ENCODE measurements around the gene MT1B. TPM values are rescaled to one million over a fixed set of nuclear protein-coding genes. Genes with fewer than 3 reads are reported as not detected.

The MT1B gene
- total and polyA plus RNA-seq, 2 of the 13 experiments (the other 11 are each of a cell fraction or from before 2014, with no cell fraction given), result 0.89 TPM; not detected in 1

DNA sequence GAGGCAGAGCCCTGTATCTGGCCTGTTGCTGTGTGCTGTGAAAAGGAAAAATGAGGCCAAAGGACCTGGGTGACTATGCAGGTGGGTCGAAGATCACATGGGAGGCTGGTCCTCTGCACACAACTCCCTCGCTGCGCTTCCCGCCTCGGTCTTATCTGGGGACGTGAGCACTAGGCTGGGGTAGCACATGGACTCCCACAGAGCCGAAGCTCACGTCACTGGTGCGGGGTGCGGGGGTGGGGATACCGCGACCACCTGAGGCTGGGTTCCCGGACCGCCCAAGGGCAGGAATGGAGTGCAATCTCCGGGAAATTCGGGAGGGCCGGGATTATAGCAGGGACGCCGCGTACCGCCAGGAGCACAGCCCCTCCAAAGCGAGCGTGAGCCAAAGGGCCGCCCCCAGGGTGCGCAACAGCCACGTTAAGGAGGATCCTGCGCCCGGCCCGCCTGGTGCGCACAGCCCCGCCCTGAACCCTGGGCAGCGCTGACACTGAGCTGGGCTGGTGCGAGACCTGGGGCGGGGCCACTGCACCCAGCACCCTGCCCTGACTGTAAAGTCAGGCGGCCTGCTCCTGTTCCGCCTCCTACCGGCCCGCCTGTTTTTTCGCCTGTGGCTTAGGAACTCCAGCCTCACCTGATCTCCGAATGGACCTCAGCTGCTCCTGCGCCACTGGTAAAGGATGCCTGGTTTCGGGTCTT, 8.5 kb upstream of the MT1B start (continued):
- TF ChIP-seq THYN1 (CRISPR knock-in tag; IDR thresholded peaks at IDR 0.05; ENCODE audit: borderline replicate concordance, low read depth) (no peak), BRCA1 (CRISPR knock-in tag; IDR thresholded peaks at IDR 0.05) (no peak), NR1H2 (CRISPR knock-in tag; IDR thresholded peaks at IDR 0.05; ENCODE audit: borderline replicate concordance, low read depth) (no peak), ZFP36L1 (CRISPR knock-in tag; IDR thresholded peaks at IDR 0.05) (no peak), POLR2AphosphoS5 (IDR thresholded peaks at IDR 0.05; ENCODE audit: low read depth, low read length) (no peak), ZNF614 (CRISPR knock-in tag; IDR thresholded peaks at IDR 0.05; ENCODE audit: borderline replicate concordance) (no peak), BCL6 (CRISPR knock-in tag; IDR thresholded peaks at IDR 0.05) (no peak), ZNF367 (CRISPR knock-in tag; IDR thresholded peaks at IDR 0.05; ENCODE audit: borderline replicate concordance) (no peak), NFATC3 (CRISPR knock-in tag; IDR thresholded peaks at IDR 0.05) (no peak), ZEB1 (IDR thresholded peaks at IDR 0.05; ENCODE audit: insufficient replicate concordance, low read depth) (no peak), KDM4B (CRISPR knock-in tag; IDR thresholded peaks at IDR 0.05) (no peak), ZNF510 (CRISPR knock-in tag; IDR thresholded peaks at IDR 0.05; ENCODE audit: low read depth) (no peak), ZNF678 (CRISPR knock-in tag; IDR thresholded peaks at IDR 0.05) (no peak)
- TF ChIP-seq, protein P1, sequence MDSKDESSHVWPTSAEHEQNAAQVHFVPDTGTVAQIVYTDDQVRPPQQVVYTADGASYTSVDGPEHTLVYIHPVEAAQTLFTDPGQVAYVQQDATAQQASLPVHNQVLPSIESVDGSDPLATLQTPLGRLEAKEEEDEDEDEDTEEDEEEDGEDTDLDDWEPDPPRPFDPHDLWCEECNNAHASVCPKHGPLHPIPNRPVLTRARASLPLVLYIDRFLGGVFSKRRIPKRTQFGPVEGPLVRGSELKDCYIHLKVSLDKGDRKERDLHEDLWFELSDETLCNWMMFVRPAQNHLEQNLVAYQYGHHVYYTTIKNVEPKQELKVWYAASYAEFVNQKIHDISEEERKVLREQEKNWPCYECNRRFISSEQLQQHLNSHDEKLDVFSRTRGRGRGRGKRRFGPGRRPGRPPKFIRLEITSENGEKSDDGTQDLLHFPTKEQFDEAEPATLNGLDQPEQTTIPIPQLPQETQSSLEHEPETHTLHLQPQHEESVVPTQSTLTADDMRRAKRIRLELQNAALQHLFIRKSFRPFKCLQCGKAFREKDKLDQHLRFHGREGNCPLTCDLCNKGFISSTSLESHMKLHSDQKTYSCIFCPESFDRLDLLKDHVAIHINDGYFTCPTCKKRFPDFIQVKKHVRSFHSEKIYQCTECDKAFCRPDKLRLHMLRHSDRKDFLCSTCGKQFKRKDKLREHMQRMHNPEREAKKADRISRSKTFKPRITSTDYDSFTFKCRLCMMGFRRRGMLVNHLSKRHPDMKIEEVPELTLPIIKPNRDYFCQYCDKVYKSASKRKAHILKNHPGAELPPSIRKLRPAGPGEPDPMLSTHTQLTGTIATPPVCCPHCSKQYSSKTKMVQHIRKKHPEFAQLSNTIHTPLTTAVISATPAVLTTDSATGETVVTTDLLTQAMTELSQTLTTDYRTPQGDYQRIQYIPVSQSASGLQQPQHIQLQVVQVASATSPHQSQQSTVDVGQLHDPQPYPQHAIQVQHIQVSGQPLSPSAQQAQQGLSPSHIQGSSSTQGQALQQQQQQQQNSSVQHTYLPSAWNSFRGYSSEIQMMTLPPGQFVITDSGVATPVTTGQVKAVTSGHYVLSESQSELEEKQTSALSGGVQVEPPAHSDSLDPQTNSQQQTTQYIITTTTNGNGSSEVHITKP (CRISPR knock-in tag; IDR thresholded peaks at IDR 0.05; ENCODE audit: low read depth), result no peak
- TF ChIP-seq, protein P2, sequence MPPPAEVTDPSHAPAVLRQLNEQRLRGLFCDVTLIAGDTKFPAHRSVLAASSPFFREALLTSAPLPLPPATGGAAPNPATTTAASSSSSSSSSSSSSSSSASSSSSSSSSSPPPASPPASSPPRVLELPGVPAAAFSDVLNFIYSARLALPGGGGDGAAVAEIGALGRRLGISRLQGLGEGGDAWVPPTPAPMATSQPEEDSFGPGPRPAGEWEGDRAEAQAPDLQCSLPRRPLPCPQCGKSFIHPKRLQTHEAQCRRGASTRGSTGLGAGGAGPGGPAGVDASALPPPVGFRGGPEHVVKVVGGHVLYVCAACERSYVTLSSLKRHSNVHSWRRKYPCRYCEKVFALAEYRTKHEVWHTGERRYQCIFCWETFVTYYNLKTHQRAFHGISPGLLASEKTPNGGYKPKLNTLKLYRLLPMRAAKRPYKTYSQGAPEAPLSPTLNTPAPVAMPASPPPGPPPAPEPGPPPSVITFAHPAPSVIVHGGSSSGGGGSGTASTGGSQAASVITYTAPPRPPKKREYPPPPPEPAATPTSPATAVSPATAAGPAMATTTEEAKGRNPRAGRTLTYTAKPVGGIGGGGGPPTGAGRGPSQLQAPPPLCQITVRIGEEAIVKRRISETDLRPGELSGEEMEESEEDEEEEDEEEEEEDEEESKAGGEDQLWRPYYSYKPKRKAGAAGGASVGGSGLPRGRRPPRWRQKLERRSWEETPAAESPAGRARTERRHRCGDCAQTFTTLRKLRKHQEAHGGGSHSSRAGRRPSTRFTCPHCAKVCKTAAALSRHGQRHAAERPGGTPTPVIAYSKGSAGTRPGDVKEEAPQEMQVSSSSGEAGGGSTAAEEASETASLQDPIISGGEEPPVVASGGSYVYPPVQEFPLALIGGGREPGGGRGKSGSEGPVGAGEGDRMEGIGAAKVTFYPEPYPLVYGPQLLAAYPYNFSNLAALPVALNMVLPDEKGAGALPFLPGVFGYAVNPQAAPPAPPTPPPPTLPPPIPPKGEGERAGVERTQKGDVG (CRISPR knock-in tag; IDR thresholded peaks at IDR 0.05; ENCODE audit: borderline replicate concordance), result no peak
- TF ChIP-seq, protein P3, sequence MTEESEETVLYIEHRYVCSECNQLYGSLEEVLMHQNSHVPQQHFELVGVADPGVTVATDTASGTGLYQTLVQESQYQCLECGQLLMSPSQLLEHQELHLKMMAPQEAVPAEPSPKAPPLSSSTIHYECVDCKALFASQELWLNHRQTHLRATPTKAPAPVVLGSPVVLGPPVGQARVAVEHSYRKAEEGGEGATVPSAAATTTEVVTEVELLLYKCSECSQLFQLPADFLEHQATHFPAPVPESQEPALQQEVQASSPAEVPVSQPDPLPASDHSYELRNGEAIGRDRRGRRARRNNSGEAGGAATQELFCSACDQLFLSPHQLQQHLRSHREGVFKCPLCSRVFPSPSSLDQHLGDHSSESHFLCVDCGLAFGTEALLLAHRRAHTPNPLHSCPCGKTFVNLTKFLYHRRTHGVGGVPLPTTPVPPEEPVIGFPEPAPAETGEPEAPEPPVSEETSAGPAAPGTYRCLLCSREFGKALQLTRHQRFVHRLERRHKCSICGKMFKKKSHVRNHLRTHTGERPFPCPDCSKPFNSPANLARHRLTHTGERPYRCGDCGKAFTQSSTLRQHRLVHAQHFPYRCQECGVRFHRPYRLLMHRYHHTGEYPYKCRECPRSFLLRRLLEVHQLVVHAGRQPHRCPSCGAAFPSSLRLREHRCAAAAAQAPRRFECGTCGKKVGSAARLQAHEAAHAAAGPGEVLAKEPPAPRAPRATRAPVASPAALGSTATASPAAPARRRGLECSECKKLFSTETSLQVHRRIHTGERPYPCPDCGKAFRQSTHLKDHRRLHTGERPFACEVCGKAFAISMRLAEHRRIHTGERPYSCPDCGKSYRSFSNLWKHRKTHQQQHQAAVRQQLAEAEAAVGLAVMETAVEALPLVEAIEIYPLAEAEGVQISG (CRISPR knock-in tag; IDR thresholded peaks at IDR 0.05), result peak; percentile 45; the same call in 1 of the 2 replicates
- TF ChIP-seq, protein P4, sequence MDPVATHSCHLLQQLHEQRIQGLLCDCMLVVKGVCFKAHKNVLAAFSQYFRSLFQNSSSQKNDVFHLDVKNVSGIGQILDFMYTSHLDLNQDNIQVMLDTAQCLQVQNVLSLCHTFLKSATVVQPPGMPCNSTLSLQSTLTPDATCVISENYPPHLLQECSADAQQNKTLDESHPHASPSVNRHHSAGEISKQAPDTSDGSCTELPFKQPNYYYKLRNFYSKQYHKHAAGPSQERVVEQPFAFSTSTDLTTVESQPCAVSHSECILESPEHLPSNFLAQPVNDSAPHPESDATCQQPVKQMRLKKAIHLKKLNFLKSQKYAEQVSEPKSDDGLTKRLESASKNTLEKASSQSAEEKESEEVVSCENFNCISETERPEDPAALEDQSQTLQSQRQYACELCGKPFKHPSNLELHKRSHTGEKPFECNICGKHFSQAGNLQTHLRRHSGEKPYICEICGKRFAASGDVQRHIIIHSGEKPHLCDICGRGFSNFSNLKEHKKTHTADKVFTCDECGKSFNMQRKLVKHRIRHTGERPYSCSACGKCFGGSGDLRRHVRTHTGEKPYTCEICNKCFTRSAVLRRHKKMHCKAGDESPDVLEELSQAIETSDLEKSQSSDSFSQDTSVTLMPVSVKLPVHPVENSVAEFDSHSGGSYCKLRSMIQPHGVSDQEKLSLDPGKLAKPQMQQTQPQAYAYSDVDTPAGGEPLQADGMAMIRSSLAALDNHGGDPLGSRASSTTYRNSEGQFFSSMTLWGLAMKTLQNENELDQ (CRISPR knock-in tag; IDR thresholded peaks at IDR 0.05; ENCODE audit: borderline replicate concordance), result no peak
